HG03066 (cell line): ENCODE measurements around the gene TNS3.

Experiments
- ATAC-seq: cut with Tn5 transposase; IDR thresholded peaks from one replicate; pipeline ENCODE4 v1.9.1; 2021; ENCODE audit warnings: low read depth; ENCODE audit not compliant: unreplicated experiment

Gene TNS3

DNA sequence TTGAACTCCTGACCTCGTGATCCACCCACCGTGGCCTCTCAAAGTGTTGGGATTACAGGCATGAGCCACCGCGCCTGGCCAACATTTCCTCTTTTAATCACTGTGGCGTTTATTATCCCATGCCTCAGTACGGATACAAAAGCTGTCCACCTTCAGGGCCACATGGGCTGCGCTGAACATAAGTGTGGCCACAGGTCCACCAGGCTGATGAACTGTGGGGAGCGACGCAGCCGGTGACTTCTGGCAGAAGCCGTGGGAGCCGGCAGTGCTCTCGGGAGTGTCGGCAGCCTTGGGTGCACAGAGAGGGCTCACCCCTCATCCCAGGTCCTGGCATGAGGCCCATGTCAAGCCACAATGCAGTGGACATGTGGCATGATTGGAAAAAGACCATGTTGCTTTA, 223.6 kb downstream of the TNS3 start:
- ATAC-seq, result no peak

DNA sequence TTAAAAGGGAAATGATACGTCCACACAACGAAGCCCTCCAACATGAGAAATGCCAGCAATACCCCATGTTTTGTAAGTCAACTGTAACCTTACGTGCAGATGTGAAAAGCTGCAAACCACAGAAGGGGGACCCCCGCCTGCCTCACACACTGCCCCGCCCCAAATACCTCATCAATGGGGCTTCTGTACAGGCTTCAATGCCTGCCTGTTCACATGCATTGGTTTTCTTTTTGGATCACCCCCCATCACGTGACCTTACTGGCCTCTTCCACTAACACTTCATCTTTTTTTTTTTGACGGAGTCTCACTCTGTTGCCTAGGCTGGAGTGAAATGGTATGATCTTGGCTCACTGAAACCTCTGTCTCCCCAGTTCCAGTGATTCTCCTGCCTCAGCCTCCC, 224.0 kb downstream of the TNS3 start:
- ATAC-seq, result no peak

DNA sequence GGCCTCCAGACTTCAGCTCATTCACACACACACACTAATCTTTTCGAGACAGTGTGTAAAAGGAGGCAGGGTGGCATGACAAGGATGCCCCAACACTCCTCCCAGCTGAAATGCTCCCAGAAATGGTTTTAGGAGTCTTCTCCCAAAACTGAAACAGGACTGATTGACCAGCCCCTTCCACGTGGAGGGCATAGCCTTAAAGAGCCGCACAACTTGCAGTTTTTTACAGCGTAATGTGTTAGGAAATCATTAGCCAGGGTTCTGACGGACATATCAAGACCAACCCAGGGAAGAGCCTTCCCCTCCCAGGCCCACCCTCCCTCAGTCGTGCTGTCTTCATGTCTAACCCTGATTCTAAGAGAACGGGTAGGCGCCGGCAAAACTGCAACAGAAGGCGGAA, 224.6 kb downstream of the TNS3 start:
- no peak for ATAC-seq

DNA sequence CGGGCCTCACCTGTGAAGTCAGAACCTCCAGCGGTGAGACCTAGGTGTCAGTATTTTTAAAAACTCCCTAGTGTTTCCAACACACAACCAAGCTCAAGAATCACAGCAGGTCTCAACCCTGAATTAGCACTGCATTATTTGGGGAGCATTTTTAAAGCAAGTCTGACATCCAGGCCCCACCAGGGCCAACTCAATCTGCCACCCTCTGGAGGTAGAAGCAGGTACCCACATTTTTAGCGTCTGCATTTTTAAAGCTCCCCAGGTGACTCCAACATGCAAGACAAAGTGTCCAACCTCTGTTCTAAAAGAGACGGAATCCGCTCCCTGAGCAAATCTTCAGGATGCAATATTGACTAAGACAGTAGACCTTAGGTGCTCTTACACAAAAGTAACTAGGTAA, 225.7 kb downstream of the TNS3 start:
- ATAC-seq, result no peak

DNA sequence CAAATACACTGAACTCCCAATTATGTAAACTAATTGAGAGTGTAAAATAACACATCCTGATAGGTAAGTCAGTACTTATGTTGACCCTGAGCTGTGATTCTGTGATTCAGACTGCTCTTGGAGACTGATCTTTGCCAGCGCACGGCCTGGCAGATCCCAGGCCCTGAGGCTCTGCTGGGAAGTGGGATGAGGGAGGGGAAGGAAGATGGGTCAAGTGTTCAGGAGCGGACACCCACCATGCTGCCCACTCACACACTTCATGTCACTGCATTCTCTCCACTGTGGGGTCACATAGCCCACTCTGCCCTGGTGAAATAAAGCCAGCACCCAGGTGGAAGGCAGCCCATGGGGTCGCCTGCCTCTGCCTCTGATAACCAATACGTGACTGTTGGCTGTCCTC, 226.2 kb downstream of the TNS3 start:
- ATAC-seq, result no peak

DNA sequence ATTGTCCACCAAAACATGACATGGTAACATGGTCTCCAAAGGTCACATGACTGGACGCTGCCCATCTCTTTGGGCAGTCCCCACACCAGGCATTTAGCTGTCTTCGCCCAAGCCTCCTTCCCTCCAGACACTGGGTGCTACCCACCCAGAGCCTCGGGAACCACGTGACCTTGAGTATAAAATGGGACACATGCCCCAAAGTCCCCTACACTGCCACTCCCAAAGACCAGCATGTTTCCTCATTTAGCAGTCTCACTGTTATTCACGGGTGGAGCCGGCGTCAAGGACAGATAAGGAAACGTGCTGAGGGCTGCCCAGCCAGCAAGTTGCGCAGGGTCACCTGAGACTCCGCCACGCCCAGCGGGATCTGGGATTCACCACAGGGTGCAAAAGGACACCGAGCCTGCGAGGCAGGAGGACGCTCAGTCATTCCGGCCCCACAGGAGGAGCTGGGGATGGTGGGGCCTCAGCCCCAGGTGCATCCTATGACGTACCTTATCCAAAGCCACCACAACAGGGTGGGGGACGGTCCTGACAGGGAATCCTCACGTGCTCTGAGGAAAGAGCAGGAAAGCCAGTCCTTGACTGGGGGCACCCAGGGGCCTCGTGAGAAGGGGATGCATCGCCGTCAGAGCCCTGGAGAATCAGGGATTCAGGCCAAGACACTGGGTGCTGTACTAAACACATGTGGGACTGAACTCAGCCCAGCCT, 226.9 kb downstream of the TNS3 start:
- ATAC-seq, result no peak

DNA sequence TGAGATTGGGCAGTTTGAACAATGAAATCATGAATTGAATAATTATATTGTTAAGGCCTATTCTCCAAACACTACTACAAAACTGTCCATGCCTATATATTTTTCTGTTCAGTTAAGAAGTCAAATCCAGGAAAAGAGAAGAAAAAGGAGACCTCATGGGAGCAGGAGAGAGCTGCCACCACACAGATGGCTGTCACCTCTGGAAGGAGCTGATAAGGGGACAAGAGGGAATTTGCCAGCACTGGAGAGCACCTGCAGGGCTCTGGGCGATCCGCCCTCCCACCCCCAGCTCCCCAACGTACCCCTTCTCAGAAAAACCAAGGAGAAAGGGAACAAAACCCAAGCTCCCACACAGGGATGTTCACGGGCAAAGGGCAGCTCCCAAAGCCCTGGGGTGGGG, 227.8 kb downstream of the TNS3 start:
- no peak for ATAC-seq

DNA sequence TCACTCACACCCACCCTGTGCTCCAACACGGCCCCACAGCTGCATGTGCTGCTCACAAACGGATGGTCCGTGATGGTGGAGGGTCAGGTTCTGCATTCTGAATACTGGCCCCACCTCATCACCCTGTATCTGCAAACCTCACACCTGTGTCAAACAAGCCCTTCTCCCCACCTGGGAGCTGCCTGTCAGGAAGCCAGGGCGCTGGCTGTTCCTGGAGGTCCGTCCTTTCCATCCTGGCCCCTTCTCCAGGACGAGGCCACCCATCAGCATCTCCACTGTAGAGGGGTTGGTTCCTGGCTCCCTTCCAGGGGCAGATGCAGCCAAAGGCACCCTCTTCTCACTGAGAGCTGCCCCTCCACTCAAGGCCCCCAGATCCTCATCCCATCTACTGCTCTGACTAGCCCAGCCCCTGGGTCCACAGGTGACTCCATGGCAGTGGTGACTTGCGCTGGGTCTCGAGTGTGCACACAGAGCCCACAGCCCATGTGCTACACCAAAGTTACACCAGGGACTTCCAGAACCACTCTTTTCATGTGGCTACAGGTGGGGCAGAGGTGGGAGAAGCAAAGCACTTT, 229.4 kb downstream of the TNS3 start:
- ATAC-seq, result no peak

DNA sequence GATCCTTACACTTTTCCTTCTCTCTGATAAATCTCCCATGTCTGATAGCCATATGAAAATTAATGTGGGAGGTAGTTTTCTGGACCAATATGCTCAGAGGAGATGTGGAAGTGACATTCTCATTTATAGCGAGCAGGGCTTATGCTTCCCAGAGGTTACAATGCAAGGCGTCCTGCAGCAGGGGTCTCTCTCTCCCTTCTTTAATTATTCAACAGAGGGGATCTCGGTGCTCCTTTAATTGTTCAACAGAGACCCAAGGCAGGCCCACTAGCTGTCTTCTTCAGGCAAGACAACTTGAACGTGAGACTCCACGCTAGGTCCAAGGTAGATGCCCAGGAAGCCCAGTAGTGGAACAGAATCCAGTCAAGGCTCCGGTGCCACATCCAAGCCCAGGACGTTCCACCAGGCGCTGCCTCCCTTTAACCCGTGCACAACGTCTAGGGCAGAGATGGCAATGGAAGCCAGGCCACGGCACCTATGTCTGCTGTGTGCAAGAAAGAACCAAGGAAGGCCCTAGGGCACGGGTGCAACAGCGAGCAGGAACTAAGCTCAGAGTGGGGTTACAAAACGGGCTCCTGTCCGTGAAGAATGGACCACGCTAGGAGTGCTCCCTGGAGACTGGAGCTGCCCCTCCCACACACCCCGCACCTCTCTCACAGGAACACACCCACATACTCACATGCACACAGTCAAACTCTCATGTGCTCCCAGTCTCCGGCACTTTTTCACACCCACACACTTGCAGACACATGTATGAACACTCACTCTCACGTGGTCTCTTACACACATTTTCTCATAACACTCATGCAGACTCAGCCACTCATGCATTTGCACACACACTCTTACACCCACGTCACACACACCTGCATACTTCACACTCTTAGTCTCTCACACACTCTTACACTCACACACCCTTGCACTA, 230.4 kb downstream of the TNS3 start:
- no peak for ATAC-seq

DNA sequence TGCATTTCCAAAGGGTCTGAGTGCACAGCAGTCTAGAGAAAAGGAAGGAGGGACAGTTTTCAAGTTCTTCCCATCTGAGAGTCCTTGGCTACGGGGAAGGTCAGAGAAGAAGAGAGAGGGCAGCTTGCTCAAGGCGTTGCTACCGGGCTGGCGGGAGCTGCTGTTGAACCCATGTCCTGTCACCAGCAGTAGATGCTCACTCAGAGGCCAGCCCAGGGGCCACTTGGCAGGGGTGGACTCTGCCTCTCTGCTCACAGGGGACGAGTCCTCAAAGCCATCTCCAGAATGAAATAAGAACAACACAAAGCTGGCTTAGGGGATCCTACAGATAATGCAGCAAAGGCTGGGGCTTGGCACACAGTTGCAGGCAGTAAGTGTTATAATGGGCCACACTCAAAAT, 231.5 kb downstream of the TNS3 start:
- ATAC-seq, result no peak

DNA sequence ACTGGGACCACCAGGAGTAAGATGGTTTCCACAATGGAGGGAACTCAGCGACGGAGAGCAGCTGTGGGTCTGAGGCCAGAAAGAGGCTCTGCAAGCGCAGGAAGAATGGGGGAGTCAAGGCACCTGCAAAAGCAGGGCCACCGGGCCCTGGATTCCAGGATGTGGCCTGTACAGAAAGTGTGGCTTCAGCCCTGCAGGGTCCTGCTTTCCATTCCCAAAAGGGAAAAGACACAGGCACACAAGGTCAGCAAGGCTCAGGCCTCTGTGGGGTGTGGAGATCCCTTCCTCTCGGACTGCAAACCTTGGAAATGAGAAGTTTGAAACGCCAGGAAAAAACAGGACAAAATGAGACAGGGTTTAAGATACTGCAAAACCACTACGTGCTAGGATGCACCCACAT, 232.5 kb downstream of the TNS3 start:
- ATAC-seq, result no peak

DNA sequence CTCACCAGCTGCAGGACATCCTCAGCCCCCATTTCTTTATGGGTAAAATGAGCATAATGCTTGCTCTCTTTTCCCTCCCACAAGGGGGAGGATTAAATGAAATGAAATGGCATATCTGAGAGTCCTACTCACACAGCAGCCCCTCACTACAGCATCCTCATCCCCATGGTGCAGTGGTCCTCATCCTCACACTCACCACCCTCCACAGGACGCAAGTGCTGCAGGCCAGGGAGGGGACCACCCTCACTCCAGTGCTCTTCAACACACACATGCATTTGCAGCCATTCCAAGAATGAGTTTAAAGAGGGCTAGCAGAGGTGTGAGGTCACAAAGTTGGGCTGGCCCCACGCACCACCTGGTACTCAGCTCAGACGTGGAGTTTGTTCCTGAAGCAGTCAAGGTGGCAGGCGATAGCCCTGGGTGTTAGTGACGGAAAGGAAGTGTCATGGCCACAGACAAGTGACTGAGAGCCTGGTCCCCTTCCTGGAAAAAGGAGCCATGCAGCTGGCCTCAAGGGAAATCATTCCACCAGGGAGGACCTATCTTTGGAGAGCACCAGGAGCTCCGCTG, 234.0 kb downstream of the TNS3 start:
- ATAC-seq, result no peak

DNA sequence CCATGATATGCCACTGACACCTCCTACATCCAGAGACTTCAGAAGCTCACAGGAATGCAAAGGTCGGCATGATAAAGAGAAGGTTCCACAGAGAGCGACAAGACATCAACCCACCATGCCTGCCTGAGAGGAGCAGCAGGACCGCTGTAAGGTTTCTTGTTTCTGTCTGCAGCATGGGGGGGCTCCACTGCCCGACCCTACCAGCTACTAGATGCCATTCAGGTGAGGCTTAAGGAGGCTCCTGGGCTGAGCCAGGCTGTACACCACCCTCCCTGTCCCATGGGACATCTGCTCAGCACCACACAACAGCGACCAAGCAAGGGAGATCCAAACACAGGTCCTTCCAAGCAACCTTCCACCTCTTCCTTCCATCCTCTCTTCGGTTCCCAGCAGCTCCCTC, 234.6 kb downstream of the TNS3 start:
- ATAC-seq, result no peak

DNA sequence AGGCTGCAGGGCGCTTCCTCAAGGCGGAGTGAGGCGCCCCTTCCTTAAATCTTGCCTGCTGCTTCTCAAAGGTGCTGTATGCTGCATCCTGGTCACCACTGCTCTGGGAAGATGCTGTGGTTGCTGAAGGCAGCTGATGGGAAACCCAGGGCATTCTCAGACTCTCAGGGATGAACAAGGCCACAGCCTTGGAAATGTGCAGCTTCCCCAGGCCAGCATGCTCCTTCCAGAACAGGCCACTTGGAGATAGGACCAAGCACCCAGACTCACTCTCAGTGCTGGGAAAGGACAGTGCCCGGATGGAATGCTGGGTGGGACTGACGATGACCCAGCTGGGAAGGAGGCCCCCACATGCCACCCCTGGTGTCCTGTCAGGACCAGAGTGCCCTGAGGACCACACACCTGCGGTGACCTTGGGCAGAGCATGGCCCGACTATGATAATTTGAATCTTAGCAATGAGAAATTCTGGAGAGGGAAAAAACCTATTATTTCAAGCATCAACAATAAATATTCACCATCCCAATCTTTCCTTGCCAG, 235.5 kb downstream of the TNS3 start:
- no peak for ATAC-seq

DNA sequence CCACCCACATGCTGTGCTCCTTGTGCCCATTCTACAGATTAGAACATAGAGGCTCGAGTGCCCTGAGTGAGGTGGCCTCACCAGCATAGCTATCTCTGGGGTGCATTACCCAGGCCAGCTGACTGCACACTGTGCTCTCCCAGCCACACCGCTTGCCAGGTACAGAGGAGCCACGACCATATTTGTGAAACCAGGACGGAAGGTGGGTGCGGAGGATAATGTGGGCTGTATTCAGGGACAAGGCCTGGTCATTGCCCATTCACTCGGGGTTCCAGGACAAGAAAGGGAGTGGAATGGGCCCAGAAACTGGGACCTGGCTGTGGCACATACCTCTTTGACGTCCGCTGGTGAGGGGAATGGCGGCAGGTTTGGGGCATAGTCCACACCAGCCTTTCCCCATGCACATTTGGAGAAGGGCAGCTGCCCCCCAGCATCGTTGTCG, 236.0 kb downstream of the TNS3 start:
- ATAC-seq, result no peak

DNA sequence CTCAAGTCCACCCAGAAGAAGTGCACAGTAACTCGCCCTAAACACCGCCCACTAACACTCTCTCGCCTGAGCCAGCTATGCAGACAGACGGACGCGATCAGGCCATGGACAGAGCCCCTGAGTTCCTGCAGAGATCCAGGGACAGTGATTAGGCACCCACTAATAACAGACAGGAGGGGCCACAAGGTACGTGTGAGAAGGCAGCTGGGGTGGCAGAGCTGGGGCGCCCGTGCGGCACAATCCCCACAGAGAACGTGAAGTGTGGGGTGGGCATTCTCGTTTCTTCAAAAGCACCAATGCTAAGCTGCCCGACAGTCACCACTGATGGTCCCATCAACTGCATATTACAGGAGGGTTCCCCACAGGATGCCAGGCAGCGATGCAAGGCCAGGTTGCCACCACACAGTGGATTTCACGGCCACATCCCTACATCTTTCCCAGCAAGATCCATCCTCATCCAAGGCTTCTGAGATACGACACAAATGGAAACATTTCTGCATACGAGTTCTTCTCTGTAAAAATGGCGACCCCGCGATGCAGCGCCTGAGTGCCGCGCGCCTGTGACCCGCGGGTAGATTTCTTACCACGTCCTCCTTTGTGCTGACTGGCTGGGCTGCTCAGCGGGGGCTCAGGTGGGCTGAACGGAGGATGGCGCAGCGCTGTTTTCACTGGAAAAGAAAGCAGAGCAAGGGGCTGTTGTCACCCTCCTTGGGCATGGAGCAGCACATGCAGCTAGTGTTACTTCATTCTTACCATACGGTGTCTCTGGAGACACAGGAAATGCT, 237.5 kb downstream of the TNS3 start:
- ATAC-seq, result no peak

DNA sequence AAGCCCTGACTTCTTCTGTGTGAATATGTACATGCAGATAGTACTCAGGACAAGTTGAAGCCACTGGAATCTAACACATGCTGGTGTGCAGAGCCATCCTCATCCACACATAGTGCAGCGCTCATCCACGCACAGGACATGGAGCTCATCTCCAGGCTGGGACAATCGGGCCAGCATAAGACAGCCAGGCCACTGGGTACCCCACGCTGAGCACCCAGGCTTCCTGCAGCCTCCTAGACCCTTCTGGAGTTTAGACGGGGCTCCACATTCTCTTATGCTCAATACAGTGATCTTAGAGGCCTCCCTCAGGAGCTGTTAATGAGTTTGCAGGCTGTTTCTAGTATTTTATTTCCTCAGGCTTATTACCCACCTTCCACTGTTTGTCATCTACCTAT, 238.9 kb downstream of the TNS3 start:
- no peak for ATAC-seq

DNA sequence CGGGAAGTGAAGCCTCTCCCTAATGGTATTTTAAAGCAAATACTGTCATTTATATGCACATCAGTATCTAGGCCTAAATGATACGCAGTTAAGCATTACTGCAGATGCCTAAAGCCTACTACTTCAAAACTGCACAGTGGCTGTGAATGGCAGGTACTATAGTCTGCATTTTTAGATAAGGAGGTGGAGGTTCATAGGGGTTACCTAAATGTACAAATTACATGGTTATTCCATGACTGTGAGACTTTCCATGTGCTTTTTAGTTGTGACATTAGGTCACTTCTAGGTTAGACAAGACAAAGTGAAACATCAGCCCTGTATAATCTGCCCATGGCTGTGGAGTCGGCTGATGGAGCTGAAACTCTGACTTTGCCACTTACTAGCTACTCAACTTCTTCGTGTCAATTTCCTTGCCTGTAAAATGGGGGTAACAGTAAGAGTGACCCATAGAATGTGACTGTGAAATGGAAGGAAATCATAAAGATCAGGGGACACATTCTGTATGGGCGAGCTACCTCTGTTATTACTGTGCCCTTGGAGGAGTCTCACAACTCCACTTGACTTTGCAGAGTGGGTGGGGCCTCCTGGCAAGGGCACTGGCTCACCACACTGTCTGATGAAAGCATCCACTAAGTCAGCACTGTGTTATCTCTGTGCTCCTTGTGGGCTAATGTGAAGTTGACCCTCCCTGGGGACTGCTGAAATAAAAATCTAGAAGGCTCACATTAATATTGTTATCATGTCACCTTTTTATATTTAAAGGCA, 239.4 kb downstream of the TNS3 start:
- ATAC-seq, result no peak

DNA sequence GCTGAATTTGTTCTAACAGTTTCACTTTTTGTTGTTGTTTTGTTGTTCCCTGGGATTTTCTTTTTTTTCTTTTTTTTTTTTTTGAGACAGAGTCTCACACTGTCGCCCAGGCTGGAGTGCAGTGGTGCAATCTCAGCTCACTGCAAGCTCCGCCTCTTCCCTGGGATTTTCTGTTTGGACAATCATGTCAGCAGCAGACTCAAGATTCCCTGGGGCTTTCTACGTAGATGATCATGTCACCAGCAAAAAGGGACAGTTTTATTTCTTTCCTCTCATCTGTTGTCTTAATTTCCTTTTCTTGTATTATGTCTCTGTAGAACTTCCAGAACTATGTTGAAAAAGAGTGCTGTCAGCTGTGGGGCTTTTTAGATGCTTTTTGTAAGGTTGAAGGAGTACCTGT, 241.4 kb downstream of the TNS3 start:
- no peak for ATAC-seq

DNA sequence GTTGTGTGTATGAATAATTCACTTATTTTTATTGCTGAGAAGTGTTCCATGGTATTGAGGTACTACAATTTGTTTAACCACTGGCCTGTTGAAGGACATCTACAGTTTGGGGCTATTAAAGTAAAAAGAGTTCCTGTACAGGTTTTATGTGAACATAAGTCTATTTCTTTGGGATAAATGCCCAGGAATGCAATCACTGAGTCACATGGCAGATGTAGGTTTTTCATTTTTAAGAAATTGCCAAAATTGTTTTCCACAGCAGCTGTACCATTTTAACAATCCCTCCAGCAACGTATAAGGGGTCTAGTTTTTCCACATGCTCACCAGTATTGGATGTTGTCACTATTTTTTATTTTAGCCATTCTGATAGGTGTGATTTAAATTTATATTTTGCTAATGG, 243.9 kb downstream of the TNS3 start:
- ATAC-seq, result no peak
